Endothelial cell of umbilical vein (primary cell): Measurements from ENCODE around the gene GPR180. TPM values are rescaled to one million over a fixed set of nuclear protein-coding genes. Genes with fewer than 3 reads are reported as not detected.

Source experiments
- BruUV-seq: library from RNA; stranded (reverse); fragments of 400-500 nt; replicated peaks from 2 replicates; lab custom pipeline; 2021; lab: Mats Ljungman, UMichigan
- CTCF ChIA-PET: fragments of 300-600, 350-600 bp; sonication (Branson Sonifier 250); formaldehyde crosslinking; loops from one replicate; lab custom pipeline; 2021; ENCODE audit warnings: antibody characterized with exemption, inconsistent platforms; lab: Charles Lee
- POLR2A ChIA-PET: fragments of 300-600, 350-600 bp; sonication (Branson Sonifier 250); formaldehyde crosslinking; loops from one replicate; lab custom pipeline; 2021; ENCODE audit warnings: antibody characterized with exemption, inconsistent platforms; lab: Charles Lee
- DNase-seq: peaks from one replicate; pipeline ENCODE4 v3.0.0-alpha.2; 2011; ENCODE audit warnings: low read depth, low spot score
- FAIRE-seq: peaks from 2 replicates; lab custom pipeline; 2011; peaks lifted over from hg19 to GRCh38; lab: Jason Lieb, UNC
- H2AFZ ChIP-seq: 2 replicates; pipeline ENCODE4 v1.6.0; 2012; ENCODE audit warnings: low read depth, low read length, control low read depth, inconsistent platforms
- H3K27ac ChIP-seq: 2 replicates; pipeline ENCODE4 v1.5.1; 2011; ENCODE audit warnings: low read depth, mild to moderate bottlenecking, control low read depth, low read length, moderate library complexity; ENCODE audit not compliant: insufficient read depth
- H3K27me3 ChIP-seq, 2 experiments: 2 replicates each; pipeline versions ENCODE4 v1.6.0 to v1.6.1; 2011; ENCODE audit warnings: low read length in 2 of 2, mixed read lengths in 1 of 2; ENCODE audit not compliant: control insufficient read depth in 2 of 2, insufficient read depth in 2 of 2
- H3K36me3 ChIP-seq, 2 experiments: 2 replicates in 1 of 2; 3 replicates in 1 of 2; pipeline ENCODE4 v1.5.1; 2011; ENCODE audit warnings: low read length in 2 of 2, mild to moderate bottlenecking in 1 of 2, moderate library complexity in 1 of 2; ENCODE audit not compliant: control insufficient read depth in 2 of 2, insufficient read depth in 2 of 2; ENCODE audit errors: extremely low read depth in 1 of 2
- H3K4me1 ChIP-seq: 3 replicates; pipeline ENCODE4 v1.5.1; 2011; ENCODE audit warnings: mild to moderate bottlenecking, low read length; ENCODE audit not compliant: control insufficient read depth, insufficient read depth; ENCODE audit errors: extremely low read depth
- H3K4me2 ChIP-seq: 2 replicates; pipeline ENCODE4 v1.6.1; 2011; ENCODE audit warnings: low read length, control low read depth, mixed read lengths; ENCODE audit not compliant: insufficient read depth
- H3K4me3 ChIP-seq, 3 experiments: fragments of 200-600 bp in 1 of 3; sonication (generic), shearing (Covaris generic) in 1 of 3; replicated peaks in 1 of 3; 2 replicates each; pipeline ENCODE4 v1.5.1; 2011 to 2016; ENCODE audit warnings: control low read depth in 3 of 3, low read length in 3 of 3, mild to moderate bottlenecking in 2 of 3, inconsistent platforms in 1 of 3, low read depth in 1 of 3, moderate library complexity in 1 of 3; ENCODE audit not compliant: insufficient read depth in 1 of 3
- H3K79me2 ChIP-seq: 2 replicates; pipeline ENCODE4 v1.6.0; 2012; ENCODE audit warnings: low read length, inconsistent platforms; ENCODE audit not compliant: control insufficient read depth, insufficient read depth
- H3K9ac ChIP-seq: replicated peaks from 2 replicates; pipeline ENCODE3; 2011; ENCODE audit warnings: low read length, control low read depth; ENCODE audit not compliant: insufficient read depth; ENCODE audit errors: extremely low read depth
- H3K9me1 ChIP-seq: replicated peaks from 3 replicates; pipeline ENCODE4 v1.6.0; 2011; ENCODE audit warnings: mild to moderate bottlenecking, low read length; ENCODE audit not compliant: control insufficient read depth, insufficient read depth; ENCODE audit errors: extremely low read depth
- H3K9me3 ChIP-seq: replicated peaks from 2 replicates; pipeline ENCODE4 v1.5.1; 2012; ENCODE audit warnings: low read length, inconsistent platforms; ENCODE audit not compliant: control insufficient read depth, insufficient read depth
- H4K20me1 ChIP-seq: replicated peaks from 2 replicates; pipeline ENCODE3; 2011; ENCODE audit warnings: mild to moderate bottlenecking, low read length; ENCODE audit not compliant: control insufficient read depth, insufficient read depth; ENCODE audit errors: extremely low read depth
- EZH2 ChIP-seq: IDR thresholded peaks from 2 replicates; pipeline ENCODE4 v1.6.1; 2012; ENCODE audit warnings: borderline replicate concordance, low read depth, mild to moderate bottlenecking, moderate library complexity, low read length, inconsistent platforms; ENCODE audit not compliant: severe bottlenecking
- FOS ChIP-seq: IDR thresholded peaks from 2 replicates; pipeline ENCODE4 v1.6.1; 2011; ENCODE audit warnings: mild to moderate bottlenecking, low read length, moderate library complexity, borderline replicate concordance; ENCODE audit not compliant: insufficient read depth
- GATA2 ChIP-seq: IDR thresholded peaks from 2 replicates; pipeline ENCODE4 v1.7.0; 2011; ENCODE audit warnings: low read depth, mild to moderate bottlenecking, moderate library complexity, mixed read lengths, low read length; ENCODE audit not compliant: insufficient read length, insufficient read depth
- JUN ChIP-seq: IDR thresholded peaks from 2 replicates; pipeline ENCODE4 v1.6.1; 2011; ENCODE audit warnings: borderline replicate concordance, low read depth; ENCODE audit not compliant: insufficient read length, insufficient read depth
- MYC ChIP-seq: IDR thresholded peaks from one replicate; pipeline ENCODE4 v1.6.1; 2011; ENCODE audit warnings: mild to moderate bottlenecking, low read depth, low read length
- POLR2A ChIP-seq: IDR thresholded peaks from 2 replicates; pipeline ENCODE4 v1.6.1; 2012; ENCODE audit warnings: low read depth, mild to moderate bottlenecking, control low read depth, low read length
- POLR2AphosphoS5 ChIP-seq: IDR thresholded peaks from 2 replicates; pipeline ENCODE4 v1.6.1; 2012; ENCODE audit warnings: low read depth, mild to moderate bottlenecking, control low read depth, low read length, moderate library complexity; ENCODE audit not compliant: insufficient read depth
- dilution Hi-C: fragments of 300-500 bp; cut with MboI; formaldehyde crosslinking; loops from one replicate; pipeline ENCODE4 v1.15.0; 2019; ENCODE audit warnings: low sequenced_read_pairs; ENCODE audit not compliant: extremely low pct_ligation_motif_present
- intact Hi-C: fragments of 100-400 bp; cut with micrococcal nuclease; formaldehyde crosslinking; loops from one replicate; pipeline ENCODE4 v1.10.0; 2022
- polyA plus RNA-seq, 4 experiments: library from polyadenylated mRNA; depleted of rRNA in 3 of 4; stranded (reverse) in 3 of 4; unstranded in 1 of 4; fragments of >200 nt; gene quantifications; 2 replicates each; pipeline versions ENCODE4 v1.2.1 to v1.2.3, GENCODE V29; 2011 to 2012; ENCODE audit warnings: missing spikeins in 1 of 4
- total RNA-seq: library from RNA; stranded (reverse); gene quantifications from 2 replicates; pipeline ENCODE4 v1.2.3, GENCODE V29; 2021
- TF ChIP-seq, protein P1 (sequence below), 2 donors: IDR thresholded peaks; 1 replicate in 1 of 2; 2 replicates in 1 of 2; pipeline ENCODE4 v1.5.1; 2011; ENCODE audit warnings: low read length in 2 of 2, mild to moderate bottlenecking in 2 of 2, moderate library complexity in 2 of 2, control low read depth in 1 of 2, inconsistent platforms in 1 of 2, low read depth in 1 of 2; ENCODE audit not compliant: insufficient read depth in 1 of 2; ENCODE audit errors: extremely low read depth in 1 of 2
- TF ChIP-seq, protein P2 (sequence below): IDR thresholded peaks from 2 replicates; pipeline ENCODE4 v1.6.1; 2011; ENCODE audit not compliant: insufficient read depth, insufficient read length

Gene GPR180
- total and polyA plus RNA-seq, 2 donors (not counting 3 experiments of a cell fraction or from before 2014, with no cell fraction given) = 3.1 to 8.3 TPM

DNA sequence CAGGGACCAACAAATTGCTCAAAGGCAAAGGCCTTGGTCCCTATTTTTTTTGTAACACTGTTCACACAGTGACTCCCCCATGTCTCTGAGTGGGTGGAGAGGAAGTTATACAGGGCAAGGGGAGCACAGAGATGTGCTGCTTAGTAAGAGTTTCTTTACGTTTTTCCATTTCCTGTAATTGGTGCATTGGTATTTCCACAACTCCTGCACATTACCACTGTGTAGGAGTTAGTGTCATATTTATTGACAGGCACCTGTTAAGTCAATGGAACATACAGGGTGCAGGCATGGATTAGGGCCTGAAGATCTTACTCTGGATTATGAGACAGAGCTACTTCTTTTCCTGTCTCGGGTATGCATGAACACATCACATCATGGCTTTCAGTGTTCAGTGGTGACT is 65.5 kb downstream of the GPR180 start:
- no peak overlapping the region for H3K4me2 ChIP-seq
- DNase-seq = no peak
- H3K27ac ChIP-seq = no peak overlapping the region
- TF ChIP-seq, protein P1, sequence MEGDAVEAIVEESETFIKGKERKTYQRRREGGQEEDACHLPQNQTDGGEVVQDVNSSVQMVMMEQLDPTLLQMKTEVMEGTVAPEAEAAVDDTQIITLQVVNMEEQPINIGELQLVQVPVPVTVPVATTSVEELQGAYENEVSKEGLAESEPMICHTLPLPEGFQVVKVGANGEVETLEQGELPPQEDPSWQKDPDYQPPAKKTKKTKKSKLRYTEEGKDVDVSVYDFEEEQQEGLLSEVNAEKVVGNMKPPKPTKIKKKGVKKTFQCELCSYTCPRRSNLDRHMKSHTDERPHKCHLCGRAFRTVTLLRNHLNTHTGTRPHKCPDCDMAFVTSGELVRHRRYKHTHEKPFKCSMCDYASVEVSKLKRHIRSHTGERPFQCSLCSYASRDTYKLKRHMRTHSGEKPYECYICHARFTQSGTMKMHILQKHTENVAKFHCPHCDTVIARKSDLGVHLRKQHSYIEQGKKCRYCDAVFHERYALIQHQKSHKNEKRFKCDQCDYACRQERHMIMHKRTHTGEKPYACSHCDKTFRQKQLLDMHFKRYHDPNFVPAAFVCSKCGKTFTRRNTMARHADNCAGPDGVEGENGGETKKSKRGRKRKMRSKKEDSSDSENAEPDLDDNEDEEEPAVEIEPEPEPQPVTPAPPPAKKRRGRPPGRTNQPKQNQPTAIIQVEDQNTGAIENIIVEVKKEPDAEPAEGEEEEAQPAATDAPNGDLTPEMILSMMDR (IDR thresholded peaks at IDR 0.05; ENCODE audit: extremely low read depth in 1 of 2, insufficient read depth in 1 of 2, low read depth in 1 of 2, low read length in 2 of 2) = no peak
- TF ChIP-seq GATA2 = no peak
- no peak for TF ChIP-seq POLR2AphosphoS5
- H3K9ac ChIP-seq = no peak overlapping the region
- no peaks in the 10 kb centered on the region for H3K4me1 ChIP-seq
- no peak for FAIRE-seq
- no TSS peak for BruUV-seq
- no peak overlapping the region for H2AFZ ChIP-seq
- no peaks in the 10 kb centered on the region for H3K36me3 ChIP-seq
- POLR2A ChIA-PET = no interaction called here
- peaks cover 0 to 3% of the 10 kb centered on the region in 2 experiments for H3K27me3 ChIP-seq
- H3K9me3 ChIP-seq = no peaks in the 10 kb centered on the region
- CTCF ChIA-PET = interaction anchor here (0.6 kb wide), 1 partner anchor 522 kb away, joined by 3 read pairs; no protein-coding TSS in a partner anchor
- H3K79me2 ChIP-seq = no peaks in the 10 kb centered on the region
- intact Hi-C loops = no loop called here
- no peaks in the 10 kb centered on the region for H3K9me1 ChIP-seq
- no peaks in the 10 kb centered on the region for H4K20me1 ChIP-seq
- dilution Hi-C loops = no loop called here
- no peak overlapping the region for H3K4me3 ChIP-seq

DNA sequence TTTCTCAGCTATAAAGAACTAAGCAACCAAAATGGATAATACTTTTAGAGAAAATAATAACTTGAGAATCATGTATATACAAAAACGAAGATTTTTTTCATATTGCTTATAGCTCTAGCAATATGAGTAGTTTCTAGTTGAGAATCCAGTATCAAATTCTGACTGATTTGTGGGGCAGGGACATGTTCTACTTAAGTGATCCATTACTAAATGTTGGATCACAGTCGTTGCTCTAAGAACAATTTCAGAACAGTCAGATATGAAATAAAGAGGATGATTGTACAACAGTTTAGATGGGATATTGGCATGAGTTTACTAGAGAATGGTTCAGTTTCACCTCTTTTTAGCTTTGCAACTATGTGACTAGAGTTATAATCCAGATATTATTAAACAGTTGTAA is 70.7 kb downstream of the GPR180 start:
- no peak overlapping the region for H3K4me2 ChIP-seq
- BruUV-seq = no TSS peak
- no peaks in the 10 kb centered on the region for H3K79me2 ChIP-seq
- CTCF ChIA-PET = interaction anchor here (1.0 to 5.4 kb wide), 8 partner anchors 12 to 732 kb away, joined by 3 to 95 read pairs (median 4); no protein-coding TSS in a partner anchor
- no peaks in the 10 kb centered on the region for H4K20me1 ChIP-seq
- H3K36me3 ChIP-seq = no peaks in the 10 kb centered on the region
- POLR2A ChIA-PET = no interaction called here
- H3K9me3 ChIP-seq = no peaks in the 10 kb centered on the region
- no peaks in the 10 kb centered on the region for H3K9me1 ChIP-seq
- no peak overlapping the region for H3K4me3 ChIP-seq
- TF ChIP-seq POLR2A (no peak), GATA2 (no peak), FOS (no peak), EZH2 (no peak), POLR2AphosphoS5 (no peak), JUN (no peak), MYC (no peak)
- TF ChIP-seq, protein P1 (IDR thresholded peaks at IDR 0.05; ENCODE audit: extremely low read depth in 1 of 2, insufficient read depth in 1 of 2, low read depth in 1 of 2, low read length in 2 of 2) = no peak
- TF ChIP-seq, protein P2, sequence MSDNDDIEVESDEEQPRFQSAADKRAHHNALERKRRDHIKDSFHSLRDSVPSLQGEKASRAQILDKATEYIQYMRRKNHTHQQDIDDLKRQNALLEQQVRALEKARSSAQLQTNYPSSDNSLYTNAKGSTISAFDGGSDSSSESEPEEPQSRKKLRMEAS = no peak
- dilution Hi-C loops = no loop called here
- DNase-seq (no peak), FAIRE-seq (no peak)
- H2AFZ ChIP-seq = no peak overlapping the region
- H3K27ac ChIP-seq = no peak overlapping the region
- intact Hi-C loops = no loop called here
- no peak overlapping the region for H3K9ac ChIP-seq
- no peaks in the 10 kb centered on the region for H3K4me1 ChIP-seq
- H3K27me3 ChIP-seq = peaks cover 6 to 21% of the 10 kb centered on the region in 2 experiments
